GM13977 (cell line): Measurements from ENCODE around the gene AEN.
"Not testable (repeated sequence)": the region's sequence is repeated elsewhere in the genome, so short reads cannot be mapped to it uniquely, and the experiment has no call there.

Experiments
- DNase-seq: peaks from one replicate; pipeline ENCODE4 v3.0.0; 2012; ENCODE audit warnings: low spot score
- in situ Hi-C: fragments of 300-500 bp; cut with MboI; formaldehyde crosslinking; loops from one replicate; pipeline ENCODE4 v1.12.0; 2022; ENCODE audit warnings: low sequenced_read_pairs, low pct_unique_long_range_greater_than_20kb, mixed read lengths, inconsistent platforms; ENCODE audit not compliant: unreplicated experiment
- TF ChIP-seq, protein P1 (sequence below): IDR thresholded peaks from 2 replicates; pipeline ENCODE4 v1.5.1; 2012; ENCODE audit warnings: mild to moderate bottlenecking, control low read depth; ENCODE audit not compliant: insufficient read depth; ENCODE audit errors: extremely low read depth, missing control alignments

AEN gene

GRCh38 chr15:88636654-88637053 is 15.5 kb downstream of the AEN start:
- in situ Hi-C loops = no loop called here

DNA sequence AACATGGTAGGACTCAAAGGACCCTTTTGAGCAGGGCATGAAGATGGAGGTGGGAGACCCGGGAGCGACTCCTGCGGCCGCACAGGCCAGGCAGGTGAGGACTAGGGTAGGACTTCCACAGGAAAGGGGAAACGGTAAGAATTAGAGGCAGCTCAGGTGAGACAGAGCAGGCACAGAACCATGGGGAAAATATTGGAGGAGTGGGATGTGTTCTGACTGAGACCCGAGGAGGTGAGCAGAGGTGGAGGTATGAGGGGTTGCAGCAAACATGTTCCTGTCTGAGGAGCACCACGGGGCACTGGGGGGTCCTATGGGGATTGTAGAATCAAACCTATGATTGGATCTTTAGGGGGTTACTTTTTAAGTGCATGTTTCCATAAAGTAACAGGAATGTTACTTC is 16.3 kb downstream of the AEN start:
- in situ Hi-C loops = no loop called here
- no peak for DNase-seq
- TF ChIP-seq, protein P1, sequence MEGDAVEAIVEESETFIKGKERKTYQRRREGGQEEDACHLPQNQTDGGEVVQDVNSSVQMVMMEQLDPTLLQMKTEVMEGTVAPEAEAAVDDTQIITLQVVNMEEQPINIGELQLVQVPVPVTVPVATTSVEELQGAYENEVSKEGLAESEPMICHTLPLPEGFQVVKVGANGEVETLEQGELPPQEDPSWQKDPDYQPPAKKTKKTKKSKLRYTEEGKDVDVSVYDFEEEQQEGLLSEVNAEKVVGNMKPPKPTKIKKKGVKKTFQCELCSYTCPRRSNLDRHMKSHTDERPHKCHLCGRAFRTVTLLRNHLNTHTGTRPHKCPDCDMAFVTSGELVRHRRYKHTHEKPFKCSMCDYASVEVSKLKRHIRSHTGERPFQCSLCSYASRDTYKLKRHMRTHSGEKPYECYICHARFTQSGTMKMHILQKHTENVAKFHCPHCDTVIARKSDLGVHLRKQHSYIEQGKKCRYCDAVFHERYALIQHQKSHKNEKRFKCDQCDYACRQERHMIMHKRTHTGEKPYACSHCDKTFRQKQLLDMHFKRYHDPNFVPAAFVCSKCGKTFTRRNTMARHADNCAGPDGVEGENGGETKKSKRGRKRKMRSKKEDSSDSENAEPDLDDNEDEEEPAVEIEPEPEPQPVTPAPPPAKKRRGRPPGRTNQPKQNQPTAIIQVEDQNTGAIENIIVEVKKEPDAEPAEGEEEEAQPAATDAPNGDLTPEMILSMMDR = no peak

More at GRCh38 chr15:88636654-88637053, 15.5 kb downstream of the AEN start:
- DNase-seq = no peak
- TF ChIP-seq, protein P1 = no peak

- TF ChIP-seq, protein P1 = no peak
- in situ Hi-C loops = no loop called here
- DNase-seq = no peak
Measured at GRCh38 chr15:88637841-88638625, 16.9 kb downstream of the AEN start.

DNA sequence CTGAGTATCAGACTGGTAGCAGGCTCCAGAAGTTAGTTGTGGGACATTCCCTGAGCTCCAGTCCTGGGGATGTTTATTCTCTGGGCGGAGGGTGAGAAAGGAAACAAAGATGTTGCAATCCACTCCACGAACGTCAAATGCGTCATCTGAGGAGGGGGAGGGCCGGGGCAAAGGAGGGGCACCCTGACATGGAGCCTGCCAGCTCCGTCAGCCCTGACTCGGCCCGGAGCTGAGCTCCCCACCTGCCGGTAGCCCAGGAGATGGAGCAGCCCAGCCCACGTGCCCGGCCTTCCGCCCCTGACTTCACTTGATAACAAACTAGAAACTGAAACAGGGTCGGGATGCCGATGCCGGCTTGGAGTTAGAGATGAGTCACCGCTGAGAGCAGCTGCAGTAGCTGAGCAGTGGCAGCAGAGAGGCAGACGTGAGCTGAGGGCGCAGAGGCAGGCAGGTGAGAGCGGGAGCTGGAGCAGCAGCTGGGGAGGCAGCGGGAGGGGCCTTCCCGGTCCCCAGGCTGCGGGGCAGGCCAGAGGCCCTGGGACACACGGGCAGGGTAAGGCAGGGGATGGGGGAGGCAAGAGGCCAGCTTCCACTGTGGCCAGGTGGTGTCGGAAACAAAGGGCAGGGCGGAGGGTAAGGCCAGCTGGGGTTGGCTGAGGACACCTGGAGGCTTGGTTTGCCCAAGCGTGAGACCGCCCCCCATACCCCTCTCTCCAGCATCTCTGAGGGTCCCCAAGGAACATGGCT is 17.7 kb downstream of the AEN start, which contains the start of gene ISG20:
Gene ISG20 (plus strand): TSS at position 391 of the 747 bp plus-strand sequence. CDS start 351 bp downstream, at position 742.
- peak; percentile 91 for DNase-seq
- in situ Hi-C loops = no loop called here

DNA sequence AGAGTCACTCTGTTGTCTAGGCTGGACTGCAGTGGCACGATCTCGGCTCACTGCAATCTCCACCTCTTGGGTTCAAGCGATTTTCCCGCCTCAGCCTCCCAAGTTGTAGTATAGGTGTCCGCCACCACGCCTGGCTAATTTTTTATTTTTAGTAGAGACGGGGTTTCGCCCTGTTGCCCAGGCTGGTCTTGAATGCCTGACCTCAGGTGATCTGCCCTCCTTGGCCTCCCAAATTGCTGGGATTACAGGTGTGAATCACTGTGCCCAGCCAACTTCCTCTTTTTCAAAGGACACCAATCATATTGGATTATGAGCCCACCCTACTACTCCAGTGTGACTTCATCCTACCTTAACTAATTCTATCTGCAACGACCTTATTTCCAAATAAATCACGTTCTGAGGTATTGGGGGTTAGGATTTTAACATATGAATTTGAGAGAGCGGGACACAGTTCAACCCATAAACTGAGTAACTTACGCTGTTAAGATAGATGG is 20.9 kb downstream of the AEN start:
- TF ChIP-seq, protein P1 = no peak
- DNase-seq = no peak
- in situ Hi-C loops = no loop called here

More for the DNA sequence above, 17.7 kb downstream of the AEN start, which contains the start of gene ISG20:
- TF ChIP-seq, protein P1 = peak; percentile 49

DNA sequence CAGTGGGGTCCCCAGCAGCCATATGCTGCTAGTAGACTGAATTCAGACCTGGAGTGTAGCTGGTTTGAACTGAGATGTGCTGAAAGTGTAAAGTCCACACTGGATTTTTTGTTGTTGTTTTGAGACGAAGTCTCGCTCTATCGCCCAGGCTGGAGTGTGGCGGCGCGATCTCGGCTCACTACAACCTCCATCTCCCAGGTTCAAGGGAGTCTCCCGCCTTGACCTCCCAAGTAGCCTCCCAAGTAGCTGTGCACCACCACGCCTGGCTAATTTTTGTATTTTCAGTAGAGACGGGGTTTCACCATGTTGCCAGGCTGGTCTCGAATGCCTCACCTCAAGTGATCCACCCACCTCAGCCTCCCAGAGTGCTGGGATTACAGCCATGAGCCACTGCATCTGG is 21.4 kb downstream of the AEN start:
- in situ Hi-C loops, DNase-seq: not testable (repeated sequence)
